Measurements from ENCODE around the gene TMEM150B.

The TMEM150B gene

DNA sequence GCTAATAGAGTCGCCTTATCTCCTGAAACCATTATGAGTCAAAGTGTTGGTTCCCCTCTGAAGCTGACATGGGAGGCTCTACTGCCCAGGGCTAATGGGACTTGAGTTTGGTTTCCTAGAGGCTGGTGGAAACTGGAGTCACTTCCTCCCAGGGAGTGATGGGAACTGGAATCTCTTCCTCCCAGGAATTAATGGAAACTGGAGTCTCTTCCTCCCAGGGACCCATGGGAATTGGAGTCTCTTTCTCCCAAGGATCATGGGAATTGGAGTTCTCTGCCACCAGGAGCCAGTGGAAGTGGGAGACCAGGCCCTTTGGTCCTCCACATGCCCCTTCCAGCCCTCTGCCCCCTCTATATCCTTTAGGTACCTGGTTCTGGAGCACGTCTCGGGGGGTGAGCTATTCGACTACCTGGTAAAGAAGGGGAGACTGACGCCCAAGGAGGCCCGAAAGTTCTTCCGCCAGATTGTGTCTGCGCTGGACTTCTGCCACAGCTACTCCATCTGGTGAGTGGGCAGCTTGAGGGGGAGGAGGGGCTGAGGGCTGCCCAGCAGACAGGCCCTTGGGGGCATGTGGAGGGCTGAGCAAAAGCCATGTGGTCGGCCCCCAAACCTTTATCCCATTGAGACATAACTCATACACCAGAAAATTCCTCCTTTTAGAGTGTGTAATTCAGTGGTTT lies 35.9 kb downstream of the TMEM150B start:
- TF ChIP-seq, protein P1, sequence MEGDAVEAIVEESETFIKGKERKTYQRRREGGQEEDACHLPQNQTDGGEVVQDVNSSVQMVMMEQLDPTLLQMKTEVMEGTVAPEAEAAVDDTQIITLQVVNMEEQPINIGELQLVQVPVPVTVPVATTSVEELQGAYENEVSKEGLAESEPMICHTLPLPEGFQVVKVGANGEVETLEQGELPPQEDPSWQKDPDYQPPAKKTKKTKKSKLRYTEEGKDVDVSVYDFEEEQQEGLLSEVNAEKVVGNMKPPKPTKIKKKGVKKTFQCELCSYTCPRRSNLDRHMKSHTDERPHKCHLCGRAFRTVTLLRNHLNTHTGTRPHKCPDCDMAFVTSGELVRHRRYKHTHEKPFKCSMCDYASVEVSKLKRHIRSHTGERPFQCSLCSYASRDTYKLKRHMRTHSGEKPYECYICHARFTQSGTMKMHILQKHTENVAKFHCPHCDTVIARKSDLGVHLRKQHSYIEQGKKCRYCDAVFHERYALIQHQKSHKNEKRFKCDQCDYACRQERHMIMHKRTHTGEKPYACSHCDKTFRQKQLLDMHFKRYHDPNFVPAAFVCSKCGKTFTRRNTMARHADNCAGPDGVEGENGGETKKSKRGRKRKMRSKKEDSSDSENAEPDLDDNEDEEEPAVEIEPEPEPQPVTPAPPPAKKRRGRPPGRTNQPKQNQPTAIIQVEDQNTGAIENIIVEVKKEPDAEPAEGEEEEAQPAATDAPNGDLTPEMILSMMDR (IDR thresholded peaks at IDR 0.05): no peak
- no peak overlapping the region for H3K27ac Mint-ChIP-seq
- DNase-seq: no peak
- peaks cover 42% of the 10 kb centered on the region for H3K36me3 Mint-ChIP-seq (ENCODE audit: low read depth)
- peaks cover 13% of the 10 kb centered on the region for H3K4me1 Mint-ChIP-seq
- H3K9me3 Mint-ChIP-seq: no peaks in the 10 kb centered on the region
- H3K27me3 Mint-ChIP-seq (ENCODE audit: low read depth, poor library complexity): no peaks in the 10 kb centered on the region
- no peak overlapping the region for H3K4me3 Mint-ChIP-seq

DNA sequence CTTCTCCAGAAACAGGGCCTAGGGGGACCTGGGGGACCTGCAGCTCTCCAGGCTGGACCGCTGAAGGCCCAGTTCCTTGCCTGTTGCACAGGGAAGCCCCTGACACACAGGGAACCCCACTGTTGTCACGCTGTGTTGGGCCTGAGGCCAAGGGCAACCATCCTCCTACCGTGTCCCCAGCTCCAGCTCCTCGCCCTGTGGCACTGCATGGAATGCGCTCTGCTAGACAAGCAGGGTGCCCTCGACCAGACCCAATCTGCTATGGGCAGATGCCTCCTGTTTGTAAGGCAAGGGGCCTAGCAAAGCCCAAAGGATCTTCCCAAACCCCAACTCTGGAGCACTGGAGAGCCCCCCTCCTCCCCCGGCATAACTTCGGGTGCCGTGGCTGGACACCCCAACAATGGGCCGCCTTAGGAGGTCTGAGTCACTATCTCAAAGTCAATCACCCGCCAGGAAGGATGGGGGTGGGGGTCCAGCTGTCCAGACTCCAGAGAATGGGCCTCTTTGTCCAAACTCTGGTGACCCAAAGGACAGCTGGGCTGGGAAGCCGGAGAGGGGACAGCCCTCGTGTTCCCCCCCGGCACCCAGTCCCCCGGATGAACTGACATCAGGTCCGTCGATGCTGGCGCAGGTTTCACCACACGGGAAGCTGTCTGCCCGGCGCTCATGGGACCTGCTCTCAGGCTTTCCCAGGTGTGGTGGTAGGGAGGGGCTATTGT lies 37.6 kb downstream of the TMEM150B start:
- Mint-ChIP-seq H3K27ac (no peak overlapping the region), H3K4me3 (no peak overlapping the region)
- TF ChIP-seq, protein P1 (IDR thresholded peaks at IDR 0.05): no peak

DNA sequence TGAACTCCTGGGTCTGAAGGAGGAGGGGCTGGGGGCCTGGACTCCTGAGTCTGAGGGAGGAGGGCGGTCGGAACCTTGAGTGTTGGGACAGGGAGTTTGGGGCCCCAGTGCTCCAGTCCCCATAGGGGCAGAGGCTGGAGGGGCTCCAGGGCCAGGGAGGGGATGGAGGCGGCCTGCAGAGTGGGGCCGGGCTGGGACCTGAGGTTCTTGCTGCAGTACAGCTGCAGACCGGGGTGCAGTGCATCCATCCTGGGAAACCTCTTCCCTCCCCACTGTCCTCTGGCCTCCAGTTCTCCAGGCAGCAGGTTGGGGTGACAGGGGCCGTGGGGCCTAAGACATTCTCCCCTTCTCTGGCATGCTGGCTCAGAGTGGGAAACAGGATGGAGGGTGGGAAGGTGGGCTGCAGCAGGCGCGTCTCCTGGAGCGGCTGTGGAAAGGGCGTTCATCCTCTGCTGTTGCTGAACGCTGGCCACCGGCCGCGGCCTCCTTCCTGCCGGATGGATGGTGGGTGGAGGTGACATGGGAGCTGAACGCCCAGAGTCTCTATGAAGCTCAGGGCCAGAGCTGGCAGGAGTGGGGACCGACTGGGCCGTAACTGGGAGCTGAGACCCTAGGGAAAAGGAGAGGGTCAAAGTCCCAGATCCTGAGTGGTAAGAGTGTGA lies 39.8 kb downstream of the TMEM150B start:
- peaks cover 36% of the 10 kb centered on the region for H3K4me1 Mint-ChIP-seq
- H3K4me3 Mint-ChIP-seq: peak overlapping the region; percentile 84
- peak overlapping the region; percentile 94 for H3K27ac Mint-ChIP-seq
- DNase-seq: no peak
- no peaks in the 10 kb centered on the region for H3K9me3 Mint-ChIP-seq
- peaks cover 22% of the 10 kb centered on the region for H3K36me3 Mint-ChIP-seq (ENCODE audit: low read depth)
- TF ChIP-seq, protein P1 (IDR thresholded peaks at IDR 0.05): no peak
- H3K27me3 Mint-ChIP-seq (ENCODE audit: low read depth, poor library complexity): no peaks in the 10 kb centered on the region

More for the DNA sequence above, 37.6 kb downstream of the TMEM150B start:
- H3K36me3 Mint-ChIP-seq (ENCODE audit: low read depth): peaks cover 36% of the 10 kb centered on the region
- no peaks in the 10 kb centered on the region for H3K9me3 Mint-ChIP-seq
- H3K4me1 Mint-ChIP-seq: peaks cover 23% of the 10 kb centered on the region
- DNase-seq: no peak
- H3K27me3 Mint-ChIP-seq (ENCODE audit: low read depth, poor library complexity): no peaks in the 10 kb centered on the region

DNA sequence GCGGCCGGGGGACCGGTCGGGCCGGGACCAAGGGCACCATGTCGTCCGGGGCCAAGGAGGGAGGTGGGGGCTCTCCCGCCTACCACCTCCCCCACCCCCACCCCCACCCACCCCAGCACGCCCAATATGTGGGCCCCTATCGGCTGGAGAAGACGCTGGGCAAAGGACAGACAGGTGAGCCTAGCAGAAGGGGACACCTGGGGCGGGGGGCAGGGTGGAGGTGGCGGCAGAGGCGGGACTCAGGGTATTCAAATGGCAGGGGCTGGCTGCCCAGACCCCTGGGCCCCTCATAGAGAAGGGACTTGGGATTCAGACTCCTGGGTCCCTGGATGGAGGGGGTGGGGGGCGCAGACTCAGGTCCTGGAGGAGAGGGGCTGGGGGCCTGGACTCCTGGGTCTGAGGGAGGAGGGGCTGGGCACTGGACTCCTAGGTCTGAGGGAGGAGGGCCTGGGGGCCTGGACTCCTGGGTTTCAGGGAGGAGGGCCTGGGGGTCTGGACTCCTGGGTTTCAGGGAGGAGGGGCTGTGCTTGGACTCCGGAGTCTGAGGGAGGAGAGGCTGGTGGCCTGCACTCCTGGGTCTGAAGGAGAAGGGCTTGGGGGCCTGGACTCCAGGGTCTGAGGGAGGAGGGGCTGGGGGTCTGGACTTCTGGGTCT lies 40.6 kb downstream of the TMEM150B start:
- peaks cover 41% of the 10 kb centered on the region for H3K4me1 Mint-ChIP-seq
- no peaks in the 10 kb centered on the region for H3K27me3 Mint-ChIP-seq (ENCODE audit: low read depth, poor library complexity)
- peak overlapping the region; percentile 84 for H3K4me3 Mint-ChIP-seq
- H3K9me3 Mint-ChIP-seq: no peaks in the 10 kb centered on the region
- H3K36me3 Mint-ChIP-seq (ENCODE audit: low read depth): peaks cover 13% of the 10 kb centered on the region
- H3K27ac Mint-ChIP-seq: peak overlapping the region; percentile 94
- TF ChIP-seq, protein P1 (IDR thresholded peaks at IDR 0.05): no peak
- no peak for DNase-seq

DNA sequence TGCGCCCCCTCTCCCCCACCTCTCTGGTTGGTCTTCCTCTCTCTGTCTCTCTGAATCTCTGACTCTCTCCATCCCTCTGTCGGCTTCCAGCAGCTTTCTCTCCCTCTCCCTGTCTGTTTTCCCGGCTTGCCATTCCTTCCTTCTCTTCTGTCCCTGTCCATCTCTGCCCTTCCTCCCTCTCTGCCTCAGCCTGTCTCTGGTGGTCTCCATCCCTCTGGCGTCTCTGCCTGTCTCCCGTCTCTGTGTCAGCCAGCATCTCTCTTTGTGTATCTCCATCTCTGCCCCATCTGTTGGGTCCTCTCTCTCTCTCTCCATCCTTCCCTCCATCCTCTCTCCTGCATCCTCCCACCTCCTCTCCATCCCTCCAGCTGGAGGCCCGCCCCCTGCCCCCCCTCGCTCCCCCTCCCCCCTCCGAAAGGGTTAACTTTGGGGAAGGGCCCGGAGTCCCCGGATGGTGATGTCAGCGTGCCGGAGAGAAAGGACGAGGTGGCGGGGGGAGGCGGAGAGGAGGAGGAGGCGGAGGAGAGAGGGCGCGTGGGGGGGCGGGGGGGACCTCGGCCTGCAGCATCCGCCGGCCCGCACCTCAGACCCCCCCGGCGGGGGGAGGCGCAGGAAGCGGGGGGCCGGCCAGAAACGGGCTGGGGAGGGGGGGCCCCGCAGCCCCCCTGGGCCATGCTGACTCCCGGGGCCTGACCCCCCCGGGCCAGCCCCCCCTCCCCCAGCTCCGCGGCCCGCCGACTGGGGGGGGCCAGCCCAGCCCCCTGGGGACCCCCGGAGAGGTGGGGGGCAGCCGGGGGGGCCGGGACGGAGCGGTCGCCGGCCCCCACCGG lies 41.4 kb downstream of the TMEM150B start, which contains the start of gene BRSK1:
Gene BRSK1 (plus strand): TSS at position 450 of the 830 bp plus-strand sequence. CDS start 446 bp downstream, outside the sequence.
- H3K27ac Mint-ChIP-seq: peak within 1 kb of the TSS; percentile 94
- TF ChIP-seq, protein P1 (IDR thresholded peaks at IDR 0.05): no peak
- peak within 1 kb of the TSS; percentile 84 for H3K4me3 Mint-ChIP-seq
- peak; percentile 79 for DNase-seq
- peaks cover 6% of the 10 kb centered on the region for H3K36me3 Mint-ChIP-seq (ENCODE audit: low read depth)
- H3K4me1 Mint-ChIP-seq: peaks cover 48% of the 10 kb centered on the region
- no peaks in the 10 kb centered on the region for H3K9me3 Mint-ChIP-seq
- no peaks in the 10 kb centered on the region for H3K27me3 Mint-ChIP-seq (ENCODE audit: low read depth, poor library complexity)
